Sigmoid colon (tissue), 4 donors: ENCODE data around the gene SETMAR.

Experiments
- CTCF ChIP-seq, 4 experiments: fragments of 450-650 bp in 3 of 4; fragments of 200-600 bp in 1 of 4; IDR thresholded peaks; one replicate each; pipeline ENCODE4 v1.5.1; 2016 to 2019; ENCODE audit warnings: antibody characterized with exemption in 4 of 4, mild to moderate bottlenecking in 3 of 4, moderate library complexity in 2 of 4
- EP300 ChIP-seq, 4 donors: sonication (generic); formaldehyde crosslinking; IDR thresholded peaks; one replicate each; pipeline ENCODE4 v1.6.1; 2017; ENCODE audit warnings: antibody characterized with exemption in 4 of 4
- POLR2A ChIP-seq, 2 donors: fragments of 450-650 bp; IDR thresholded peaks; one replicate each; pipeline ENCODE4 v1.6.1; 2016; ENCODE audit warnings: antibody characterized with exemption in 2 of 2, mild to moderate bottlenecking in 2 of 2, moderate library complexity in 2 of 2
- POLR2AphosphoS5 ChIP-seq, 4 donors: sonication (generic); formaldehyde crosslinking; IDR thresholded peaks; one replicate each; pipeline ENCODE4 v1.6.1; 2017; ENCODE audit warnings: antibody characterized with exemption in 4 of 4

GRCh38 chr3:4292301-4292700 lies 10.9 kb upstream of the SETMAR start:
- no peak for TF ChIP-seq CTCF (IDR thresholded peaks at IDR 0.05)
- TF ChIP-seq POLR2AphosphoS5 (IDR thresholded peaks at IDR 0.05) = no peak
- no peak for TF ChIP-seq POLR2A (IDR thresholded peaks at IDR 0.05)
- no peak for TF ChIP-seq EP300 (IDR thresholded peaks at IDR 0.05)
